Body of pancreas (tissue), 4 donors: Measurements from ENCODE around the gene NUDT22. TPM values are rescaled to one million over a fixed set of nuclear protein-coding genes. Genes with fewer than 3 reads are reported as not detected.

Experiments
- ATAC-seq: fragments of 150-250 bp; one replicate; pipeline ENCODE4 v1.9.1; 2016
- DNase-seq, 4 donors: peaks; one replicate each; pipeline ENCODE4 v3.0.0-alpha.2; 2019
- H3K27ac ChIP-seq, 4 donors: fragments of 200-600 bp; sonication (generic); 1 replicate in 3 of 4; 2 replicates in 1 of 4; pipeline versions ENCODE4 v1.5.1 to v1.6.1; 2016 to 2019; ENCODE audit warnings: mild to moderate bottlenecking in 1 of 4, mixed read lengths in 1 of 4, moderate library complexity in 1 of 4
- H3K27me3 ChIP-seq, 2 donors: fragments of 200-600 bp; sonication (generic); one replicate each; pipeline ENCODE4 v1.6.0; 2016; ENCODE audit warnings: mild to moderate bottlenecking in 1 of 2
- H3K36me3 ChIP-seq, 2 donors: fragments of 200-600 bp; sonication (generic); replicated peaks in 1 of 2; 2 replicates each; pipeline ENCODE4 v1.5.1; 2016; ENCODE audit warnings: low read depth in 2 of 2; ENCODE audit not compliant: insufficient read depth in 1 of 2
- H3K4me1 ChIP-seq: fragments of 200-600 bp; sonication (generic); one replicate; pipeline ENCODE4 v1.6.0; 2016
- H3K4me3 ChIP-seq, 2 donors: fragments of 200-600 bp; sonication (generic); 1 replicate in 1 of 2; 2 replicates in 1 of 2; pipeline ENCODE4 v1.5.1; 2016 to 2019
- H3K9me3 ChIP-seq, 3 donors: fragments of 200-600 bp; sonication (generic); 1 replicate in 2 of 3; 2 replicates in 1 of 3; pipeline ENCODE4 v1.5.1; 2016
- CTCF ChIP-seq, 7 experiments: fragments of 450-650 bp in 4 of 7; fragments of 200-600 bp in 3 of 7; sonication (generic) in 3 of 7; IDR thresholded peaks; one replicate each; pipeline ENCODE4 v1.5.1; 2016 to 2019; ENCODE audit warnings: antibody characterized with exemption in 7 of 7
- POLR2A ChIP-seq, 3 donors: fragments of 450-650 bp; IDR thresholded peaks; one replicate each; pipeline ENCODE4 v1.6.1; 2016; ENCODE audit warnings: antibody characterized with exemption in 3 of 3, mild to moderate bottlenecking in 2 of 3
- WGBS, 2 donors: methylation state at CpG; one replicate each; pipeline ENCODE4 v1.1.5; 2017; 5-methylcytosine and 5-hydroxymethylcytosine counted together
- intact Hi-C: fragments of 100-400 bp; cut with DNase I; formaldehyde crosslinking; loops from one replicate; pipeline ENCODE4 v1.15.1; 2023
- total RNA-seq, 2 donors: library from RNA; depleted of rRNA; stranded (reverse); fragments of >200 nt; gene quantifications; one replicate each; pipeline ENCODE4 v1.1.0, GENCODE V29; 2016

NUDT22 gene
- total RNA-seq, 2 donors from 2014 or later, result 45.9 to 73.5 TPM

GRCh38 chr11:64253043-64253442, 27.0 kb downstream of the NUDT22 start:
- ATAC-seq, result no peak
- WGBS, 2 donors, result 77 to 86% methylated on average over 7 to 8 of the region's 8 CpGs
- intact Hi-C loops, result no loop called here

GRCh38 chr11:64253481-64253880, 27.4 kb downstream of the NUDT22 start:
- Histone ChIP-seq H3K27me3 (no peaks in the 10 kb centered on the region), H3K36me3 (no peaks in the 10 kb centered on the region), H3K4me1 (peaks cover 24% of the 10 kb centered on the region), H3K9me3 (no peaks in the 10 kb centered on the region), H3K27ac (no peak overlapping the region), H3K4me3 (no peak overlapping the region)
- WGBS, 2 donors, result 55 to 74% methylated on average over 3 to 5 of the region's 5 CpGs
- ATAC-seq, result no peak
- peak in 1 of 4 donors; percentile 52 for DNase-seq
- no peak for TF ChIP-seq POLR2A (IDR thresholded peaks at IDR 0.05)
- TF ChIP-seq CTCF (IDR thresholded peaks at IDR 0.05), result no peak
- intact Hi-C loops, result no loop called here

More at GRCh38 chr11:64253043-64253442, 27.0 kb downstream of the NUDT22 start:
- no peaks in the 10 kb centered on the region for H3K27me3 ChIP-seq
- H3K36me3 ChIP-seq, result no peaks in the 10 kb centered on the region
- no peak for DNase-seq
- H3K9me3 ChIP-seq, result no peaks in the 10 kb centered on the region
- TF ChIP-seq POLR2A (IDR thresholded peaks at IDR 0.05) (no peak), CTCF (IDR thresholded peaks at IDR 0.05) (no peak)
- H3K27ac ChIP-seq, result no peak overlapping the region
- H3K4me3 ChIP-seq, result no peak overlapping the region
- H3K4me1 ChIP-seq, result peaks cover 24% of the 10 kb centered on the region

GRCh38 chr11:64254326-64254725, 28.3 kb downstream of the NUDT22 start:
- DNase-seq (no peak), ATAC-seq (no peak)
- H3K4me1 ChIP-seq, result peaks cover 24% of the 10 kb centered on the region
- no peaks in the 10 kb centered on the region for H3K36me3 ChIP-seq
- TF ChIP-seq POLR2A (IDR thresholded peaks at IDR 0.05) (no peak), CTCF (IDR thresholded peaks at IDR 0.05) (no peak)
- intact Hi-C loops, result no loop called here
- no peaks in the 10 kb centered on the region for H3K27me3 ChIP-seq
- no peak overlapping the region for H3K4me3 ChIP-seq
- WGBS, 2 donors, result 76% methylated on average over 3 of the region's 7 CpGs; no CpG with 5 or more reads in 1 of the 2 donors
- H3K9me3 ChIP-seq, result no peaks in the 10 kb centered on the region
- H3K27ac ChIP-seq, result no peak overlapping the region

- ATAC-seq, result no peak
- DNase-seq, result no peak
- intact Hi-C loops, result no loop called here
- 87 to 94% methylated on average over 20 to 31 of the region's 35 CpGs for WGBS, 2 donors
- Histone ChIP-seq H3K9me3 (no peaks in the 10 kb centered on the region), H3K36me3 (no peaks in the 10 kb centered on the region), H3K27ac (no peak overlapping the region), H3K4me3 (no peak overlapping the region), H3K27me3 (no peaks in the 10 kb centered on the region), H3K4me1 (peaks cover 24% of the 10 kb centered on the region)
- TF ChIP-seq POLR2A (IDR thresholded peaks at IDR 0.05) (no peak), CTCF (IDR thresholded peaks at IDR 0.05) (no peak)
Measured at GRCh38 chr11:64255135-64256128, 29.4 kb downstream of the NUDT22 start.
